Right lobe of liver (tissue), 4 donors: Measurements from ENCODE around the gene TMEM239.
"Not testable (repeated sequence)": the region's sequence is repeated elsewhere in the genome, so short reads cannot be mapped to it uniquely, and the experiment has no call there.

Source experiments
- CTCF ChIP-seq, 4 donors: fragments of 200-600 bp in 3 of 4; fragments of 450-650 bp in 1 of 4; IDR thresholded peaks; one replicate each; pipeline versions ENCODE4 v1.5.1 to v1.8.0; 2016 to 2022; ENCODE audit warnings: antibody characterized with exemption in 4 of 4, mild to moderate bottlenecking in 2 of 4
- POLR2A ChIP-seq: fragments of 450-650 bp; IDR thresholded peaks from one replicate; pipeline ENCODE4 v1.6.1; 2017; ENCODE audit warnings: antibody characterized with exemption, mild to moderate bottlenecking
- donor health status: DM: no; HTN: no; CAD: no.
- donor health status: DM: no; HTN: no; CAD: no.
- donor health status: DM: no; HTN: yes; CAD: no.

GRCh38 chr20:2807929-2808328, 8.2 kb upstream of the TMEM239 start:
- TF ChIP-seq CTCF (IDR thresholded peaks at IDR 0.05); POLR2A: not testable (repeated sequence)
